GM15510 (cell line): ENCODE results near the gene OBSCN.

ENCODE experiments used
- POLR2A ChIP-seq: IDR thresholded peaks from 3 replicates; pipeline ENCODE4 v1.6.1; 2011; ENCODE audit warnings: borderline replicate concordance; ENCODE audit not compliant: insufficient read length; ENCODE audit errors: extremely low read depth

The OBSCN gene

GRCh38 chr1:228178737-228179684, 28.8 kb upstream of the OBSCN start:
- no peak for TF ChIP-seq POLR2A

DNA sequence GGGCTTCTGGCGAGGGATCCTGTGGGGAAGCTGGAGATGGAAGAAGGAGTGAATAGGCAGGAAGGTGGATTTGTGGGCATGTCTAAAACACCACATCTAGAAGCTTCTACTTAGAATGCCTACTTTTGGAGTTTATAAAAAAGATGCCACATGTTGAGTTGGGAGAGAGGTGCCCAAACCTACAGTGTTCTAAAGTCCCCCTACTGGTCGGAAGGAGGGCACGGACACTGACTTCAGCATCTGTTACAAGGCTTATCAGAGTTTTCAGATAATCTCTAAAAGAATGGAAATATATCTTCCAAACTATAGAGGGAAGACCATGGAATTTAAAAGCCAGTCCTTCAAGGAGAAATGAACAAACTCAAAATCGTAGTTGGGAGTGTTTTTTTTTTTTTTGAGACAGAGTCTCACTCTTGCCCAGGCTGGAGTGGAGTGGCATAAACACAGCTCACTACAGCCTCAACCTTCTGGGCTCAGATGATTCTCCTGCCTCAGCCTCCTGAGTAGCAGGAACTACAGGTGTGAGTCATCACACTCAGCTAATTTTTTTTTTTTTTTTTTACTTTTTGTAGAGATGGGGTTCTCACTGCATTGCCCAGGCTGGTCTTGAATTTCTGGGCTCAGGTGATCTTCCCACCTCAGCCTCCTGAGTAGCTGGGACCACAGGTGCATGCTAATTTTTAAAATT, 27.4 kb upstream of the OBSCN start:
- TF ChIP-seq POLR2A = no peak

DNA sequence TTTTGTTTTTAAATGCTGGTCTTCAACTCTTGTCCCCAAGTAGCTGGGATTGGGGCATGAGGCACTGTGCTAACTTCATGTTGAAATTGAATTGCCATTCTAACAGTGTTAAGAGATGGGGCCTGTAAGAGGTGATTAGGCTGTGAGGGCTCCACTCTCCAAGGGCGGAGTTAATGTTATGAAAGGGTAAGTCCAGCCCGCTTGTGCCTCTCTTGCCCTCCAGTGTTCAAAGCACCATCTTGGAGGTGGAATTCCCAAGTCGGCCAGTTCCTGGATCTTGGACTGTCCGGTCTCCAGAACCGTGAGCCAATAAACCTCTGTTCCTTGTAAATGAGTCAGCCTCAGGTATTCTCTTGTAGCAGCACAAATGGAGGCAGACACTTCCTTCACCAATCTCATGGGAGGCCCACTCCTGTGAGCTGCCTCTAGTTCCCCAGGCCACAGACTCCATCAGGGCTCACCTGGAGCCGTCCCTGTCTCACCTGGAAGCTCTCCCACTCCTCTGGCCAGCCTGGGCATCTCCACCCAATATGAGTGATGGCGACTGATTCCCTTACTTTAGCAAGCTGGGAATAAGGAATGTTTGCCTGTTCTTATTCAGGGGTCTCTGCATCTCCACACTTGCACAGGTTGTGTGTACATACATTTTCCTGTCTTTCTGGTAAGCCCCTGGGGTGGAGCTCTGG, 26.7 kb upstream of the OBSCN start:
- TF ChIP-seq POLR2A = no peak

GRCh38 chr1:228181645-228182034, 26.2 kb upstream of the OBSCN start:
- TF ChIP-seq POLR2A = no peak

- no peak for TF ChIP-seq POLR2A
Measured at GRCh38 chr1:228182296-228183030, 25.4 kb upstream of the OBSCN start.

GRCh38 chr1:228184152-228184551, 23.7 kb upstream of the OBSCN start:
- TF ChIP-seq POLR2A = no peak

GRCh38 chr1:228185641-228185965, 22.2 kb upstream of the OBSCN start:
- TF ChIP-seq POLR2A = no peak

- no peak for TF ChIP-seq POLR2A
Measured at GRCh38 chr1:228190182-228190581, 17.7 kb upstream of the OBSCN start.

GRCh38 chr1:228190778-228191177, 17.1 kb upstream of the OBSCN start:
- no peak for TF ChIP-seq POLR2A

DNA sequence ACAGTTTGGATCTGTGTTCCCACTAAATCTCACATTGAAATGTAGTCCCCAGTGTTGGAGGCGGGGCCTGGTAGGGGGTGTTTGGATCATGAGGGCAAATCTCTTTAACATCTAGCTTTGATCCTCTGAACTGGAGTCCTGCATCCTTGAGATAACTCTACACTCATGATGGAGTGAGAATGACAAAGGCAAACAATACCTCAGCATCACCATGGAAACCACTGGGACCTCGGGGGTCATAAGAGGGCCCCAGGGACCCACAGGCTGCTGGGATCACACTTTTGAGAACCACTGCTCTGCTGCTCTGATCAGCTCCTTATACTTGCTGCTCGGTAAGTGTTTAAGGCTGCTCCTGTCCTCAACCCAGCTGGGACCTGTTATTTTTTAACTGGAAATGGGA, 13.4 kb upstream of the OBSCN start:
- TF ChIP-seq POLR2A = no peak

- no peak for TF ChIP-seq POLR2A
Measured at GRCh38 chr1:228194921-228195812, 12.7 kb upstream of the OBSCN start.

GRCh38 chr1:228197555-228198147, 10.2 kb upstream of the OBSCN start:
- TF ChIP-seq POLR2A = no peak

GRCh38 chr1:228198977-228199590, 8.8 kb upstream of the OBSCN start:
- TF ChIP-seq POLR2A = no peak
